Parathyroid adenoma (tissue), 2 donors: Measurements from ENCODE around the gene KLK2.

ENCODE experiments used
- H2AFZ ChIP-seq: fragments of 300-600 bp; sonication (generic); one replicate; pipeline ENCODE4 v1.7.0; 2017; ENCODE audit warnings: antibody characterized with exemption, mild to moderate bottlenecking
- H3K27ac ChIP-seq: fragments of 300-600 bp; sonication (generic); one replicate; pipeline ENCODE4 v1.7.0; 2017
- H3K27me3 ChIP-seq: fragments of 300-600 bp; sonication (generic); one replicate; pipeline ENCODE4 v1.7.0; 2017; ENCODE audit warnings: low read length; ENCODE audit not compliant: control insufficient read depth, insufficient read depth
- H3K36me3 ChIP-seq: fragments of 300-600 bp; sonication (generic); one replicate; pipeline ENCODE4 v1.7.0; 2017; ENCODE audit warnings: low read length; ENCODE audit not compliant: control insufficient read depth, insufficient read depth
- H3K4me1 ChIP-seq: fragments of 300-600 bp; sonication (generic); one replicate; pipeline ENCODE4 v1.7.0; 2017; ENCODE audit warnings: control low read depth
- H3K4me2 ChIP-seq: fragments of 300-600 bp; sonication (generic); one replicate; pipeline ENCODE4 v1.7.0; 2017; ENCODE audit warnings: low read length
- H3K4me3 ChIP-seq: fragments of 300-600 bp; sonication (generic); one replicate; pipeline ENCODE4 v1.7.0; 2017; ENCODE audit warnings: low read depth, low read length
- H3K79me2 ChIP-seq: fragments of 300-600 bp; sonication (generic); one replicate; pipeline ENCODE4 v1.7.0; 2017; ENCODE audit warnings: control low read depth
- H3K9ac ChIP-seq: fragments of 300-600 bp; sonication (generic); one replicate; pipeline ENCODE4 v1.7.0; 2017; ENCODE audit warnings: mild to moderate bottlenecking
- H3K9me3 ChIP-seq: fragments of 300-600 bp; sonication (generic); one replicate; pipeline ENCODE4 v1.7.0; 2017; ENCODE audit warnings: low read length; ENCODE audit not compliant: control insufficient read depth
- TF ChIP-seq, protein P1 (sequence below): fragments of 300-600 bp; sonication (generic); IDR thresholded peaks from one replicate; pipeline ENCODE4 v1.7.0; 2017; ENCODE audit warnings: antibody characterized with exemption, mild to moderate bottlenecking
- donor health status: primary hyperparathyroidism.

KLK2 gene

DNA sequence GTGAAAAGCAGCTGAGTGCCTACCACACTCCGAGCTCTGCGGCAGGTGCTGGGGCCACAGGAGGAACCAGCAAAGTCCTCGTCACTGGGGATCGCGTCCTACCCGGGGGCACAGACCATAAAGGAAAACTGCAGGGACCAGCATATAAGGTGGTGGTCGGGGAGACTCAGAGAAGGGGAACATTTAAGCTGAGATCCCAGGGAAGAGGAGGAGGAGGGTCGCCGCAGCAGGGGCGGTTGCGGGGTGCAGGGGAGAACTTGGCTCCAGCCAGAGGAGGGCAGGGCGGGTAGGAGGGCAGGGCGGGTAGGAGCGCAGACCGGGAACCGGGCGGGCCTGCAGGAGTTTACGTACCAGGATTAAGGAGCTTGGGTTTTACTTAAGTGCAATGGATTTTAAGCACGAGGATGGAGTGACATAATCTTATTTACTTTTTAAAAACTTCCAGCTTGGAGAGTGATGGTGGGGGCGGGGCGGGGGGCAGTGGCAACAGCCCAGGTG is 38.9 kb downstream of the KLK2 start:
- H3K9me3 ChIP-seq = no peaks in the 10 kb centered on the region
- no peak overlapping the region for H3K4me2 ChIP-seq
- no peaks in the 10 kb centered on the region for H3K27me3 ChIP-seq
- no peak overlapping the region for H3K9ac ChIP-seq
- H3K36me3 ChIP-seq = no peaks in the 10 kb centered on the region
- H3K27ac ChIP-seq = no peak overlapping the region
- H3K4me1 ChIP-seq = peaks cover 3% of the 10 kb centered on the region
- TF ChIP-seq, protein P1, sequence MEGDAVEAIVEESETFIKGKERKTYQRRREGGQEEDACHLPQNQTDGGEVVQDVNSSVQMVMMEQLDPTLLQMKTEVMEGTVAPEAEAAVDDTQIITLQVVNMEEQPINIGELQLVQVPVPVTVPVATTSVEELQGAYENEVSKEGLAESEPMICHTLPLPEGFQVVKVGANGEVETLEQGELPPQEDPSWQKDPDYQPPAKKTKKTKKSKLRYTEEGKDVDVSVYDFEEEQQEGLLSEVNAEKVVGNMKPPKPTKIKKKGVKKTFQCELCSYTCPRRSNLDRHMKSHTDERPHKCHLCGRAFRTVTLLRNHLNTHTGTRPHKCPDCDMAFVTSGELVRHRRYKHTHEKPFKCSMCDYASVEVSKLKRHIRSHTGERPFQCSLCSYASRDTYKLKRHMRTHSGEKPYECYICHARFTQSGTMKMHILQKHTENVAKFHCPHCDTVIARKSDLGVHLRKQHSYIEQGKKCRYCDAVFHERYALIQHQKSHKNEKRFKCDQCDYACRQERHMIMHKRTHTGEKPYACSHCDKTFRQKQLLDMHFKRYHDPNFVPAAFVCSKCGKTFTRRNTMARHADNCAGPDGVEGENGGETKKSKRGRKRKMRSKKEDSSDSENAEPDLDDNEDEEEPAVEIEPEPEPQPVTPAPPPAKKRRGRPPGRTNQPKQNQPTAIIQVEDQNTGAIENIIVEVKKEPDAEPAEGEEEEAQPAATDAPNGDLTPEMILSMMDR = no peak
- H2AFZ ChIP-seq = no peak overlapping the region
- H3K4me3 ChIP-seq = no peak overlapping the region
- H3K79me2 ChIP-seq = no peaks in the 10 kb centered on the region

DNA sequence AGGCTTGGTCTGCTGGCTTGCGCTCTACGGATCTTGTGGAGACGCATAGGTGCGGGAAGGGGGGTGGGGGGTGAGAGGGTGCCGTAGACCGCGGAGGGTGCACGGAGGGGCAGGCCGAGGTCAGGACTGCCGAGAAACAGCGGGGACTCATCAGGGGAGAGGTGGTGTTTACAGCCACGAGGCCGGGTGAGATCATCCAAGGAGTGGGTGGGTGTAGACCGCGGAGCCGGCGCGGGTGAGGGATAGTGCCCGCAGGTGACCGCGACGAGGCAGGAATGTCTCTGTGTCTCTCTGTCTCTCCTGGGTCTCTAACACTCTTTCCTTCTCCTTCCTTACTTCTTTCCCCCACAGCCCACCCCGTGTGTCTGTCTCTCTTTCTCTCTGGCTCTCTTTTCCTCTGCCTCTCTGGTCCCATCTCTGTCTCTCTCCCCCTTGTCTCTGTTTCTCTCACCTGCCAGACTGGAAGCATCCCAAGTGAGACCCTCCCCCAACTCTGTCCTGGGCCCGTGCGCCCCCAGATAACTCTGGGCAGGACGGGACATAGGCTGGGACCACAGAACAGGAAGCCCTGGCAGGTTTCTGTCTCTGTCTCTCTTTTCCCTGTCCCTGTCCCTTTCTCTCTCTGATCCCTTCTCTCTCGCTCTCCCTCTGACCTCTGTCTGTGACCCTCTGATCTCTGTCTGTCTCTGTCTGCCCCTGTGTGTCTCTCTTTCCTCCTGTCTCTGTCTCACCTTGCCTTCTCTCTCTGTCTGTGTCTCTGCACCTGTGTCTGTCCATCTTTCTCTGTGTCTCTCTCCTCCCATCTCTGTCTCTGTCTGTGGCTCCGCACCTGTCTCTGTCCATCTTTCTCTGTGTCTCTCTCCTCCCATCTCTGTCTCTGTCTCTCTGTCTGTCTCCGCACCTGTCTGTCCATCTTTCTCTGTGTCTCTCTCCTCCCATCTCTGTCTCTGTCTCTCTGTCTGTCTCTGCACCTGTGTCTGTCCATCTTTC is 39.8 kb downstream of the KLK2 start:
- Histone ChIP-seq H3K36me3 (no peaks in the 10 kb centered on the region), H3K4me1 (peaks cover 3% of the 10 kb centered on the region), H3K9ac (no peak overlapping the region), H3K27ac (no peak overlapping the region), H3K4me2 (no peak overlapping the region), H3K79me2 (no peaks in the 10 kb centered on the region), H3K9me3 (no peaks in the 10 kb centered on the region), H3K27me3 (no peaks in the 10 kb centered on the region), H2AFZ (no peak overlapping the region), H3K4me3 (no peak overlapping the region)
- TF ChIP-seq, protein P1 = no peak

DNA sequence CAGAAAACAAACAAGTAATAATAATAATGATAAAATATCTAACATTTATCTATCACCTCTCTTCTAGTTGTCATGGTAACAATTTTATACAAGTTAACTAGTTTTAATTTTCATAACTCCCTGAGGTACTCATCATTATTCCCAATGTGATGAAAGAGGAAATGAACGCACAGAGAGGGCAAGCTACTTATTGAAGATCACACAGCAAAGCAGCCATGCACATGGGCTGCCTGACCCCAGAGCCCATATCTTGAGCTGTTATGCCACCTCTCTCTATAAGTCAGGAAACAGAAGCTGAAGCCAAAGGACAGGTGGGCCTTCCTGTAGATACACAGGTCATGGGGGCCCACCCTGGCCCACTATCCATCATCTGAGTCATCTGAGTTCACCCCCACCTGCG is 42.8 kb downstream of the KLK2 start:
- Histone ChIP-seq H3K4me3 (no peak overlapping the region), H3K4me1 (no peaks in the 10 kb centered on the region), H3K9ac (no peak overlapping the region), H3K79me2 (no peaks in the 10 kb centered on the region), H3K27ac (no peak overlapping the region), H3K27me3 (no peaks in the 10 kb centered on the region), H3K9me3 (no peaks in the 10 kb centered on the region), H2AFZ (no peak overlapping the region), H3K36me3 (no peaks in the 10 kb centered on the region), H3K4me2 (no peak overlapping the region)
- TF ChIP-seq, protein P1 = no peak

DNA sequence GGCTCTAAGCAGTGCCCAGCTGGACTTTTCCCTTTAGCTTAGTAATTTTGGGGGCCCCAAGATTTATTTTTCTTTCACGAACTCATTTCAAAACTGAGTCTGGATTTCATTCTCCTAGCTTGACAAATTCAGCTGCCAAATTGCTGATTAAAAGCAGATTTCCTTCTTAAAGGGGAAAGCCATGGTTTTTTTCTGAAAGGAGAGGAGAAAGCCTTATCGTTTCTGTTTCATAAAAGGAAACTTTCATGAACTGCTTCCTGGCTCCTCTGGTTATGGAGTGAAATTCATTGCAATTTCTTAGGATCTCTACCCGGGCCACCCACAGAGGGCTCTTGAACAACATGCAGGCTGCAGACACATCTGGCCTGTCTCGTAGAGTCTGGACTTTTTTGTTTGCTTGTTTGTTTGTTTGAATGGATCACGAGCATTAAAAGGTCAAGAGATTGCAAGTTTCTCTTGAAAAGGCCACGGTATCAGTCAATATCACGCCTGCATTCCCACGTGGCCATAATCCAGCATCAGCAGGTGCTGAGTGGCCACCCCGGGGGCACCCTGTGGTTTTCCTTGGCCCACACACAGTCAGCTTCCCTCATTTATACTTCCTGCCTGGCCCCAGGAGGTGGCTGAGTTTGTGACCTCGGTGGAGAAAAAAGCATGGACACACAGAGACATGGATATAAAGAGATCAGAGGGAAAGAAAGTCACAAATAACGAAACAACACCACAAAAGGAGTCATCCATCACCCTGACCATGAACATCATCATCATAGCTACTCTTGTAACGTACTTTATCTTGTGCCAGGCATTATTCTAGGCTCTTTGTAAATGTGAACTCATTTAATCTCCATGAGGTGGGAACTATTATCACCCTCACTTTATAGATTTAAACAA is 48.4 kb downstream of the KLK2 start:
- Histone ChIP-seq H2AFZ (peak overlapping the region; percentile 41), H3K9ac (no peak overlapping the region), H3K27ac (no peak overlapping the region), H3K27me3 (no peaks in the 10 kb centered on the region), H3K9me3 (no peaks in the 10 kb centered on the region), H3K4me1 (peaks cover 3% of the 10 kb centered on the region), H3K4me2 (no peak overlapping the region), H3K4me3 (no peak overlapping the region), H3K36me3 (no peaks in the 10 kb centered on the region), H3K79me2 (no peaks in the 10 kb centered on the region)
- TF ChIP-seq, protein P1 = no peak
